Thyroid gland (tissue), 4 donors: ENCODE results near the gene GJC2.

Experiments used
- POLR2A ChIP-seq, 2 donors: fragments of 450-650 bp; IDR thresholded peaks; one replicate each; pipeline ENCODE4 v1.6.1; 2017; ENCODE audit warnings: antibody characterized with exemption in 2 of 2, mild to moderate bottlenecking in 2 of 2, moderate library complexity in 1 of 2
- TF ChIP-seq, protein P1 (sequence below), 6 experiments: fragments of 200-600 bp in 3 of 6; fragments of 450-650 bp in 3 of 6; sonication (generic) in 3 of 6; IDR thresholded peaks; one replicate each; pipeline ENCODE4 v1.5.1; 2016 to 2019; ENCODE audit warnings: antibody characterized with exemption in 6 of 6, mild to moderate bottlenecking in 2 of 6, inconsistent platforms in 1 of 6, moderate library complexity in 1 of 6

DNA sequence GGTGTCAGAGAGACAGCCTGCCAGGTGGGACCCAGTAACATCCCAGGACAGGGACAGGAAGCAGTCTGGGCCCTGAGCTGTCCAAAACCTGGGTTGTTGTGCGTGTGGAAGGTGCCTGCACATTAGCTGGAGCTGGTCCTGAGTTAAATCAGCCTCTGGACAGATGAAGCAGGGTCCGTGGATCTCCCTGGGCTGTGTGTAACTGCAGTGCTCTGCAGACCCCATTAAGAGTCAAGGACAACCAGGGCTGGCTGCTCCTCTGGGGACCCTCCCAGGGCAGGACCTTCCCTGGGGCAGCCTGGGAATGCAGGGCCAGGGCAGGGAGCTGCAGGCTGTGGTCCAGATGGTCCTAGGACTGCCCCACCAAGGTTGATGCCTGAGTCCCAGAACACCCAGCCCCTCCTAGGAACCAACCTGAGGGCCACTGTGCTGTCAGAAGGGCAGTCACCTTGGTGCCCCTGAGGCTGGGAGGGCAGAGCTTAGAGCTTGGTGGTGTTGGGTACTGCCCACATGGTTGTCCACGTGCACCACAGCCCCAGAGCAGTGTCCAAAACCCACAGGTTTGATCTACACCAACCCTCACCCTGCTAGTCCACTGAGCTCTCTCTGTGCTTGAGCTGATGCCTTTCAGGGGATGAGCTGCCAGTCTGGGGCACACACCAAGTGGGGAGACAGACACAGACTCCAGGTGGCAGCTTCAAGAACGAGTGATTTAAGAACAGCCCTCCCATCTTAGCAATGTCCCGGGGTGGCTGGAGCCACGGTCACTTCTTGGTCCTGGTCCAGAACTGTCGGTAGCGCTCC, 43.5 kb upstream of the GJC2 start:
- TF ChIP-seq, protein P1, sequence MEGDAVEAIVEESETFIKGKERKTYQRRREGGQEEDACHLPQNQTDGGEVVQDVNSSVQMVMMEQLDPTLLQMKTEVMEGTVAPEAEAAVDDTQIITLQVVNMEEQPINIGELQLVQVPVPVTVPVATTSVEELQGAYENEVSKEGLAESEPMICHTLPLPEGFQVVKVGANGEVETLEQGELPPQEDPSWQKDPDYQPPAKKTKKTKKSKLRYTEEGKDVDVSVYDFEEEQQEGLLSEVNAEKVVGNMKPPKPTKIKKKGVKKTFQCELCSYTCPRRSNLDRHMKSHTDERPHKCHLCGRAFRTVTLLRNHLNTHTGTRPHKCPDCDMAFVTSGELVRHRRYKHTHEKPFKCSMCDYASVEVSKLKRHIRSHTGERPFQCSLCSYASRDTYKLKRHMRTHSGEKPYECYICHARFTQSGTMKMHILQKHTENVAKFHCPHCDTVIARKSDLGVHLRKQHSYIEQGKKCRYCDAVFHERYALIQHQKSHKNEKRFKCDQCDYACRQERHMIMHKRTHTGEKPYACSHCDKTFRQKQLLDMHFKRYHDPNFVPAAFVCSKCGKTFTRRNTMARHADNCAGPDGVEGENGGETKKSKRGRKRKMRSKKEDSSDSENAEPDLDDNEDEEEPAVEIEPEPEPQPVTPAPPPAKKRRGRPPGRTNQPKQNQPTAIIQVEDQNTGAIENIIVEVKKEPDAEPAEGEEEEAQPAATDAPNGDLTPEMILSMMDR (IDR thresholded peaks at IDR 0.05): no peak
- TF ChIP-seq POLR2A (IDR thresholded peaks at IDR 0.05): no peak
